GM12878 (cell line): ENCODE measurements around the gene MYMX. TPM values are rescaled to one million over a fixed set of nuclear protein-coding genes. Genes with fewer than 3 reads are reported as not detected.

ENCODE experiments used
- BRCA1 ChIP-seq: IDR thresholded peaks from 2 replicates; pipeline ENCODE4 v1.6.1; 2011; ENCODE audit warnings: low read depth, low read length, improper control_type of control experiment
- DPF2 ChIP-seq: fragments of 450-650 bp; IDR thresholded peaks from 2 replicates; pipeline ENCODE4 v1.6.1; 2017; ENCODE audit warnings: mild to moderate bottlenecking
- EP300 ChIP-seq, 2 experiments: fragments of 150-350 bp in 1 of 2; IDR thresholded peaks; 2 replicates each; pipeline ENCODE4 v1.6.1; 2011 to 2012; ENCODE audit warnings: low read depth in 2 of 2, low read length in 2 of 2, borderline replicate concordance in 1 of 2, improper control_type of control experiment in 1 of 2, inconsistent platforms in 1 of 2; ENCODE audit not compliant: control insufficient read depth in 1 of 2
- HDAC2 ChIP-seq: fragments of 200-600 bp; sonication (generic); IDR thresholded peaks from 2 replicates; pipeline ENCODE4 v1.6.1; 2017
- IRF4 ChIP-seq: IDR thresholded peaks from 2 replicates; pipeline ENCODE4 v1.6.1; 2011; ENCODE audit warnings: low read depth, low read length
- JUND ChIP-seq: IDR thresholded peaks from 2 replicates; pipeline ENCODE4 v1.6.1; 2012; ENCODE audit warnings: low read depth, mild to moderate bottlenecking, low read length, improper control_type of control experiment, moderate library complexity
- MYB ChIP-seq: fragments of 150-350 bp; IDR thresholded peaks from 2 replicates; pipeline ENCODE4 v1.6.1; 2014; ENCODE audit warnings: mild to moderate bottlenecking, low read depth, low read length, borderline replicate concordance
- NFXL1 ChIP-seq: fragments of 450-650 bp; IDR thresholded peaks from 2 replicates; pipeline ENCODE4 v1.6.1; 2017; ENCODE audit warnings: antibody characterized with exemption, mild to moderate bottlenecking, borderline replicate concordance
- NFYA ChIP-seq: IDR thresholded peaks from 2 replicates; pipeline ENCODE4 v1.6.1; 2011; ENCODE audit warnings: low read depth, mild to moderate bottlenecking, low read length, improper control_type of control experiment, borderline replicate concordance
- RAD51 ChIP-seq: fragments of 450-650 bp; IDR thresholded peaks from 2 replicates; pipeline ENCODE4 v1.6.1; 2016; ENCODE audit warnings: moderate library complexity, mild to moderate bottlenecking, inconsistent platforms
- RELA ChIP-seq: fragments of 450-650 bp; IDR thresholded peaks from 2 replicates; pipeline ENCODE4 v1.8.0; 2014; ENCODE audit warnings: borderline replicate concordance; ENCODE audit not compliant: partially characterized antibody
- RELB ChIP-seq: fragments of 450-650 bp; IDR thresholded peaks from 2 replicates; pipeline ENCODE4 v1.6.1; 2017; ENCODE audit warnings: low read depth, mild to moderate bottlenecking, moderate library complexity
- USF1 ChIP-seq: IDR thresholded peaks from 2 replicates; pipeline ENCODE4 v1.6.1; 2011; ENCODE audit warnings: borderline replicate concordance, low read depth, mild to moderate bottlenecking, moderate library complexity, mixed read lengths, low read length; ENCODE audit not compliant: insufficient read depth; ENCODE audit errors: extremely low read length
- ZBED1 ChIP-seq: IDR thresholded peaks from 2 replicates; pipeline ENCODE4 v1.6.1; 2016; ENCODE audit warnings: borderline replicate concordance
- ZNF622 ChIP-seq: fragments of 450-650 bp; IDR thresholded peaks from 2 replicates; pipeline ENCODE4 v1.6.1; 2017; ENCODE audit warnings: mild to moderate bottlenecking, inconsistent platforms
- ZZZ3 ChIP-seq: IDR thresholded peaks from 2 replicates; pipeline ENCODE4 v1.6.1; 2011; ENCODE audit warnings: low read depth; ENCODE audit not compliant: control insufficient read depth, insufficient read length
- polyA plus RNA-seq, 11 experiments: library from polyadenylated mRNA; depleted of rRNA in 4 of 11; unstranded in 6 of 11; stranded (reverse) in 5 of 11; fragments of >200 nt; fragmentation: Nextera tagmentation in 4 of 11; fragmentation: Illumina TruSeq in 1 of 11; extraction: Ambion mirVana in 4 of 11; extraction: Trizol in 1 of 11; gene quantifications; 1 replicate in 1 of 11; 2 replicates in 10 of 11; pipeline versions ENCODE4 v1.2.1 to v1.2.3, GENCODE V29; 2011 to 2016; ENCODE audit warnings: inconsistent platforms in 2 of 11, missing spikeins in 2 of 11, low read depth in 1 of 11
- total RNA-seq, 4 experiments: library from RNA; depleted of rRNA in 3 of 4; stranded (reverse); fragments of >200 nt in 3 of 4; fragmentation: Illumina TruSeq in 1 of 4; extraction: Trizol in 1 of 4; gene quantifications; 2 replicates each; pipeline versions ENCODE4 v1.2.1 to v1.2.3, GENCODE V29; 2013 to 2021
- TF ChIP-seq, protein P1 (sequence below): fragments of 450-650 bp; IDR thresholded peaks from 2 replicates; pipeline ENCODE4 v1.6.1; 2017; ENCODE audit warnings: antibody characterized with exemption, mild to moderate bottlenecking, moderate library complexity
- TF ChIP-seq, protein P2 (sequence below): fragments of 150-350 bp; IDR thresholded peaks from 2 replicates; pipeline ENCODE4 v1.6.1; 2016; ENCODE audit warnings: low read depth, low read length

Gene MYMX
- total and polyA plus RNA-seq, 10 of the 15 experiments (the other 5 are each of a cell fraction or from before 2014, with no cell fraction given): not detected

DNA sequence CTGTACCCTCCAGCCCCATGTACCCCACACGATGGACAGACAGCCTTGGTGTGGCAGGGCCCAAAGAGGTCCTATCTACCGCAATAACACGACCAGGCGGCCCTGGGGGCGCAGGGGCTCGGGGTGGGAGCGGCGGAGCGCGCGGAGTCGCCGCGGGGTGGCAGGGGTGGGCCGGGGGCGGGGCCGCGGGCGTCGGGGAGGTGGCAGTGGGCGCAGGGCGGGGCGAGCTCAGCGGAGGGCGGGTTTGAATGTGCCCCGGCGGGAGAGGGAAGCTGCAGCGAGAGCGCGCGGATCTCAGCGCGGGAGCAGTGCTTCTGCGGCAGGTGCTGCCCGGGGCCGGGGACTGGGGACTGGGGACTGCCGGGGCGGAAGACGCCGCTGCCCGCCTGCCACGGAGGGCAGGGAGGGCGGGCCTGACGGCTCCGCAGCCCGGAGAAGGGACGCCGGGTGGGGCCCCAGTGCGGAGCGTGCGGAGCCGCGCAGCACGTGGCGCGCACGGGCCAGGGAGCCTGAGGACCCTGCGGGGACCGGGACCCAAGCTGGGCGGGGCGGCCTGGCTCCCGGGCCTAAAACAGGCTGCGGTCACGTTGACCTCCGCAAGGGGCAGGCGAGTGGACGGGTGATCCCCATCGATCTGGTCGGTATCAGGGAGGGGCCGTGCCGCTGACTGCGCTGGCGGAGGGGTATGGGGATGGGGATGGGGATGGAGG is 6.7 kb downstream of the MYMX start, which contains the start of gene SLC29A1 (continued):
- no peak for TF ChIP-seq RELB
- TF ChIP-seq, protein P1, sequence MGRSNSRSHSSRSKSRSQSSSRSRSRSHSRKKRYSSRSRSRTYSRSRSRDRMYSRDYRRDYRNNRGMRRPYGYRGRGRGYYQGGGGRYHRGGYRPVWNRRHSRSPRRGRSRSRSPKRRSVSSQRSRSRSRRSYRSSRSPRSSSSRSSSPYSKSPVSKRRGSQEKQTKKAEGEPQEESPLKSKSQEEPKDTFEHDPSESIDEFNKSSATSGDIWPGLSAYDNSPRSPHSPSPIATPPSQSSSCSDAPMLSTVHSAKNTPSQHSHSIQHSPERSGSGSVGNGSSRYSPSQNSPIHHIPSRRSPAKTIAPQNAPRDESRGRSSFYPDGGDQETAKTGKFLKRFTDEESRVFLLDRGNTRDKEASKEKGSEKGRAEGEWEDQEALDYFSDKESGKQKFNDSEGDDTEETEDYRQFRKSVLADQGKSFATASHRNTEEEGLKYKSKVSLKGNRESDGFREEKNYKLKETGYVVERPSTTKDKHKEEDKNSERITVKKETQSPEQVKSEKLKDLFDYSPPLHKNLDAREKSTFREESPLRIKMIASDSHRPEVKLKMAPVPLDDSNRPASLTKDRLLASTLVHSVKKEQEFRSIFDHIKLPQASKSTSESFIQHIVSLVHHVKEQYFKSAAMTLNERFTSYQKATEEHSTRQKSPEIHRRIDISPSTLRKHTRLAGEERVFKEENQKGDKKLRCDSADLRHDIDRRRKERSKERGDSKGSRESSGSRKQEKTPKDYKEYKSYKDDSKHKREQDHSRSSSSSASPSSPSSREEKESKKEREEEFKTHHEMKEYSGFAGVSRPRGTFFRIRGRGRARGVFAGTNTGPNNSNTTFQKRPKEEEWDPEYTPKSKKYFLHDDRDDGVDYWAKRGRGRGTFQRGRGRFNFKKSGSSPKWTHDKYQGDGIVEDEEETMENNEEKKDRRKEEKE: no peak
- no peak for TF ChIP-seq ZBED1
- TF ChIP-seq IRF4: no peak
- no peak; the same call in 1 of the 2 replicates for TF ChIP-seq DPF2
- TF ChIP-seq, protein P2, sequence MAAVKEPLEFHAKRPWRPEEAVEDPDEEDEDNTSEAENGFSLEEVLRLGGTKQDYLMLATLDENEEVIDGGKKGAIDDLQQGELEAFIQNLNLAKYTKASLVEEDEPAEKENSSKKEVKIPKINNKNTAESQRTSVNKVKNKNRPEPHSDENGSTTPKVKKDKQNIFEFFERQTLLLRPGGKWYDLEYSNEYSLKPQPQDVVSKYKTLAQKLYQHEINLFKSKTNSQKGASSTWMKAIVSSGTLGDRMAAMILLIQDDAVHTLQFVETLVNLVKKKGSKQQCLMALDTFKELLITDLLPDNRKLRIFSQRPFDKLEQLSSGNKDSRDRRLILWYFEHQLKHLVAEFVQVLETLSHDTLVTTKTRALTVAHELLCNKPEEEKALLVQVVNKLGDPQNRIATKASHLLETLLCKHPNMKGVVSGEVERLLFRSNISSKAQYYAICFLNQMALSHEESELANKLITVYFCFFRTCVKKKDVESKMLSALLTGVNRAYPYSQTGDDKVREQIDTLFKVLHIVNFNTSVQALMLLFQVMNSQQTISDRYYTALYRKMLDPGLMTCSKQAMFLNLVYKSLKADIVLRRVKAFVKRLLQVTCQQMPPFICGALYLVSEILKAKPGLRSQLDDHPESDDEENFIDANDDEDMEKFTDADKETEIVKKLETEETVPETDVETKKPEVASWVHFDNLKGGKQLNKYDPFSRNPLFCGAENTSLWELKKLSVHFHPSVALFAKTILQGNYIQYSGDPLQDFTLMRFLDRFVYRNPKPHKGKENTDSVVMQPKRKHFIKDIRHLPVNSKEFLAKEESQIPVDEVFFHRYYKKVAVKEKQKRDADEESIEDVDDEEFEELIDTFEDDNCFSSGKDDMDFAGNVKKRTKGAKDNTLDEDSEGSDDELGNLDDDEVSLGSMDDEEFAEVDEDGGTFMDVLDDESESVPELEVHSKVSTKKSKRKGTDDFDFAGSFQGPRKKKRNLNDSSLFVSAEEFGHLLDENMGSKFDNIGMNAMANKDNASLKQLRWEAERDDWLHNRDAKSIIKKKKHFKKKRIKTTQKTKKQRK: no peak
- no peak for TF ChIP-seq ZNF622
- TF ChIP-seq RAD51: no peak
- TF ChIP-seq HDAC2: no peak
- TF ChIP-seq RELA: no peak
- no peak for TF ChIP-seq ZZZ3
- TF ChIP-seq NFYA: no peak
- no peak for TF ChIP-seq MYB
- no peak for TF ChIP-seq BRCA1
- TF ChIP-seq USF1: peak; percentile 35
- TF ChIP-seq EP300 (IDR thresholded peaks at IDR 0.05; ENCODE audit: borderline replicate concordance in 1 of 2, control insufficient read depth in 1 of 2, low read depth in 2 of 2, low read length in 2 of 2): no peak
- TF ChIP-seq JUND: no peak
- TF ChIP-seq NFXL1: no peak
